SK-N-SH (cell line): Measurements from ENCODE around the gene DCUN1D1. TPM values are rescaled to one million over a fixed set of nuclear protein-coding genes. Genes with fewer than 3 reads are reported as not detected.

Experiments used
- CTCF ChIA-PET: fragments of 300-600, 350-600 bp; formaldehyde crosslinking; extraction: SDS; loops from one replicate; lab custom pipeline; 2021; lab: Yijun Ruan, JAX
- POLR2A ChIA-PET: fragments of 350-600 bp; sonication (Branson Sonifier 250); formaldehyde crosslinking; extraction: SDS; loops from one replicate; lab custom pipeline; 2020; ENCODE audit warnings: antibody characterized with exemption, inconsistent platforms; lab: Yijun Ruan, JAX
- DNase-seq: peaks from one replicate; pipeline ENCODE4 v3.0.0; 2012
- H2AFZ ChIP-seq: fragments of 200-600 bp; sonication (generic); 2 replicates; pipeline ENCODE4 v1.8.1; 2016; ENCODE audit warnings: antibody characterized with exemption, mild to moderate bottlenecking, low read depth
- H3F3A ChIP-seq: fragments of 200-600 bp; sonication (generic); replicated peaks from 2 replicates; pipeline ENCODE3; 2016; ENCODE audit warnings: antibody characterized with exemption, mild to moderate bottlenecking; ENCODE audit not compliant: insufficient read depth
- H3K27ac ChIP-seq, 2 experiments: fragments of 200-500 bp in 1 of 2; fragments of 200-600 bp in 1 of 2; sonication (Bioruptor generic) in 1 of 2; sonication (generic), shearing (Covaris generic) in 1 of 2; 2 replicates each; pipeline versions ENCODE4 v1.5.1 to v1.6.1; 2014 to 2016; ENCODE audit warnings: low read depth in 2 of 2, inconsistent platforms in 1 of 2, low read length in 1 of 2, mild to moderate bottlenecking in 1 of 2, mixed read lengths in 1 of 2
- H3K27me3 ChIP-seq: fragments of 200-600 bp; sonication (generic), shearing (Covaris generic); 2 replicates; pipeline ENCODE4 v1.6.1; 2016; ENCODE audit warnings: mixed run types; ENCODE audit not compliant: insufficient read depth
- H3K36me3 ChIP-seq, 2 experiments: fragments of 200-500 bp in 1 of 2; fragments of 200-600 bp in 1 of 2; sonication (Bioruptor generic) in 1 of 2; sonication (generic) in 1 of 2; replicated peaks in 1 of 2; 2 replicates each; pipeline versions ENCODE3 to v1.5.1; 2014 to 2016; ENCODE audit warnings: low read length in 1 of 2, mild to moderate bottlenecking in 1 of 2; ENCODE audit not compliant: insufficient read depth in 2 of 2, control insufficient read depth in 1 of 2
- H3K4me1 ChIP-seq, 2 experiments: fragments of 200-500 bp in 1 of 2; fragments of 200-600 bp in 1 of 2; sonication (Bioruptor generic) in 1 of 2; sonication (generic), shearing (Covaris generic) in 1 of 2; 2 replicates each; pipeline versions ENCODE4 v1.5.1 to v1.6.1; 2014 to 2016; ENCODE audit warnings: low read depth in 1 of 2, low read length in 1 of 2, mixed run types in 1 of 2; ENCODE audit not compliant: insufficient read depth in 2 of 2, control insufficient read depth in 1 of 2
- H3K4me2 ChIP-seq: fragments of 200-600 bp; sonication (generic), shearing (Covaris generic); 2 replicates; pipeline ENCODE4 v1.6.1; 2017; ENCODE audit warnings: mixed run types
- H3K4me3 ChIP-seq, 2 experiments: fragments of 200-500 bp in 1 of 2; fragments of 200-600 bp in 1 of 2; sonication (Bioruptor generic) in 1 of 2; sonication (generic), shearing (Covaris generic) in 1 of 2; 2 replicates each; pipeline versions ENCODE4 v1.5.1 to v1.8.1; 2014 to 2016; ENCODE audit warnings: low read depth in 2 of 2, inconsistent platforms in 1 of 2, low read length in 1 of 2, mild to moderate bottlenecking in 1 of 2, mixed read lengths in 1 of 2, moderate library complexity in 1 of 2
- H3K79me2 ChIP-seq: fragments of 200-600 bp; sonication (generic); 2 replicates; pipeline ENCODE4 v1.8.1; 2017; ENCODE audit warnings: mild to moderate bottlenecking; ENCODE audit not compliant: insufficient read depth
- H3K9ac ChIP-seq: fragments of 200-600 bp; sonication (generic); 2 replicates; pipeline ENCODE4 v1.6.1; 2017; ENCODE audit warnings: mixed run types
- H3K9me2 ChIP-seq: fragments of 200-600 bp; sonication (generic); 2 replicates; pipeline ENCODE4 v1.6.1; 2017; ENCODE audit warnings: mixed run types
- H3K9me3 ChIP-seq: fragments of 200-600 bp; sonication (generic); 2 replicates; pipeline ENCODE4 v1.6.1; 2017; ENCODE audit warnings: mixed run types, mild to moderate bottlenecking, moderate library complexity
- H4K20me1 ChIP-seq: fragments of 200-600 bp; sonication (generic); 2 replicates; pipeline ENCODE4 v1.6.1; 2017; ENCODE audit warnings: mild to moderate bottlenecking, mixed run types; ENCODE audit not compliant: insufficient read depth
- EP300 ChIP-seq, 2 experiments: IDR thresholded peaks; 2 replicates each; pipeline versions ENCODE4 v1.4.0 to v1.6.1; 2012; ENCODE audit warnings: borderline replicate concordance in 1 of 2, low read depth in 1 of 2, low read length in 1 of 2
- FOSL2 ChIP-seq: IDR thresholded peaks from 2 replicates; pipeline ENCODE4 v1.4.0; 2012; ENCODE audit warnings: low read depth, mild to moderate bottlenecking, moderate library complexity, borderline replicate concordance
- FOXJ3 ChIP-seq: sonication (generic); formaldehyde crosslinking; IDR thresholded peaks from 2 replicates; pipeline ENCODE4 v1.5.1; 2020; ENCODE audit warnings: mild to moderate bottlenecking, missing genetic modification reagents
- MEF2A ChIP-seq: IDR thresholded peaks from 2 replicates; pipeline ENCODE4 v1.4.0; 2012; ENCODE audit warnings: low read depth, borderline replicate concordance
- MXI1 ChIP-seq: IDR thresholded peaks from 2 replicates; pipeline ENCODE4 v1.6.1; 2012; ENCODE audit warnings: mild to moderate bottlenecking, low read depth, low read length, improper control_type of control experiment
- NRF1 ChIP-seq: IDR thresholded peaks from 2 replicates; pipeline ENCODE4 v1.6.1; 2012; ENCODE audit warnings: low read depth, mild to moderate bottlenecking, low read length
- POLR2AphosphoS5 ChIP-seq: IDR thresholded peaks from 2 replicates; pipeline ENCODE4 v1.6.1; 2012; ENCODE audit warnings: low read depth, low read length
- RXRA ChIP-seq: IDR thresholded peaks from 2 replicates; pipeline ENCODE4 v1.4.0; 2012; ENCODE audit warnings: low read depth, mild to moderate bottlenecking, borderline replicate concordance
- SMC3 ChIP-seq: IDR thresholded peaks from 2 replicates; pipeline ENCODE4 v1.6.1; 2012; ENCODE audit warnings: low read depth, low read length, improper control_type of control experiment
- TCF12 ChIP-seq: IDR thresholded peaks from 2 replicates; pipeline ENCODE4 v1.4.0; 2012
- TEAD4 ChIP-seq: IDR thresholded peaks from 2 replicates; pipeline ENCODE4 v1.4.0; 2012; ENCODE audit warnings: mild to moderate bottlenecking, borderline replicate concordance; ENCODE audit not compliant: insufficient read depth
- WGBS: methylation state at CpG from one replicate; pipeline ENCODE4 v1.1.6; 2017; ENCODE audit warnings: low lambda C conversion rate; 5-methylcytosine and 5-hydroxymethylcytosine counted together
- polyA plus RNA-seq, 3 experiments: library from polyadenylated mRNA; depleted of rRNA; stranded (reverse); fragments of >200 nt; gene quantifications; 2 replicates each; pipeline ENCODE4 v1.2.3, GENCODE V29; 2012
- TF ChIP-seq, protein P1 (sequence below): IDR thresholded peaks from 2 replicates; pipeline ENCODE4; 2012
- TF ChIP-seq, protein P2 (sequence below): fragments of 150-350 bp; IDR thresholded peaks from 2 replicates; pipeline ENCODE4 v1.6.1; 2017; ENCODE audit warnings: antibody characterized with exemption, low read length, low read depth, borderline replicate concordance
- TF ChIP-seq, protein P3 (sequence below): fragments of 150-350 bp; IDR thresholded peaks from 2 replicates; pipeline ENCODE4 v1.6.1; 2016; ENCODE audit warnings: mild to moderate bottlenecking, low read depth, low read length

DCUN1D1 gene
- polyA plus RNA-seq, 1 of the 3 experiments (the other 2 are of a cell fraction) = 4.5 TPM

DNA sequence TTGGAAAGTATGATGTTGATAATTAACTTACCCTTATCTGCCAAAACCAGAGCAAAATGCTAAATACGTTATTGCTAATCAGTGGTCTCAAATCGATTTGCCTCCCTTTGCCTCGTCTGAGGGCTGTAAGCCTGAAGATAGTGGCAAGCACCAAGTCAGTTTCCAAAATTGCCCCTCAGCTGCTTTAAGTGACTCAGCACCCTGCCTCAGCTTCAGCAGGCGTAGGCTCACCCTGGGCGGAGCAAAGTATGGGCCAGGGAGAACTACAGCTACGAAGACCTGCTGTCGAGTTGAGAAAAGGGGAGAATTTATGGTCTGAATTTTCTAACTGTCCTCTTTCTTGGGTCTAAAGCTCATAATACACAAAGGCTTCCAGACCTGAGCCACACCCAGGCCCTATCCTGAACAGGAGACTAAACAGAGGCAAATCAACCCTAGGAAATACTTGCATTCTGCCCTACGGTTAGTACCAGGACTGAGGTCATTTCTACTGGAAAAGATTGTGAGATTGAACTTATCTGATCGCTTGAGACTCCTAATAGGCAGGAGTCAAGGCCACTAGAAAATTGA is 59.7 kb downstream of the DCUN1D1 start:
- no peak for TF ChIP-seq MEF2A
- no peak for TF ChIP-seq POLR2AphosphoS5
- no peak for TF ChIP-seq EP300 (IDR thresholded peaks at IDR 0.05; ENCODE audit: borderline replicate concordance in 1 of 2, low read depth in 1 of 2, low read length in 1 of 2)
- TF ChIP-seq, protein P1, sequence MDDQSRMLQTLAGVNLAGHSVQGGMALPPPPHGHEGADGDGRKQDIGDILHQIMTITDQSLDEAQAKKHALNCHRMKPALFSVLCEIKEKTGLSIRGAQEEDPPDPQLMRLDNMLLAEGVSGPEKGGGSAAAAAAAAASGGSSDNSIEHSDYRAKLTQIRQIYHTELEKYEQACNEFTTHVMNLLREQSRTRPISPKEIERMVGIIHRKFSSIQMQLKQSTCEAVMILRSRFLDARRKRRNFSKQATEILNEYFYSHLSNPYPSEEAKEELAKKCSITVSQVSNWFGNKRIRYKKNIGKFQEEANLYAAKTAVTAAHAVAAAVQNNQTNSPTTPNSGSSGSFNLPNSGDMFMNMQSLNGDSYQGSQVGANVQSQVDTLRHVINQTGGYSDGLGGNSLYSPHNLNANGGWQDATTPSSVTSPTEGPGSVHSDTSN = no peak
- TF ChIP-seq TEAD4 = no peak
- TF ChIP-seq MXI1 = no peak
- TF ChIP-seq, protein P2, sequence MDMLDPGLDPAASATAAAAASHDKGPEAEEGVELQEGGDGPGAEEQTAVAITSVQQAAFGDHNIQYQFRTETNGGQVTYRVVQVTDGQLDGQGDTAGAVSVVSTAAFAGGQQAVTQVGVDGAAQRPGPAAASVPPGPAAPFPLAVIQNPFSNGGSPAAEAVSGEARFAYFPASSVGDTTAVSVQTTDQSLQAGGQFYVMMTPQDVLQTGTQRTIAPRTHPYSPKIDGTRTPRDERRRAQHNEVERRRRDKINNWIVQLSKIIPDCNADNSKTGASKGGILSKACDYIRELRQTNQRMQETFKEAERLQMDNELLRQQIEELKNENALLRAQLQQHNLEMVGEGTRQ = no peak
- no peak for TF ChIP-seq RXRA
- no peak for TF ChIP-seq TCF12
- TF ChIP-seq, protein P3, sequence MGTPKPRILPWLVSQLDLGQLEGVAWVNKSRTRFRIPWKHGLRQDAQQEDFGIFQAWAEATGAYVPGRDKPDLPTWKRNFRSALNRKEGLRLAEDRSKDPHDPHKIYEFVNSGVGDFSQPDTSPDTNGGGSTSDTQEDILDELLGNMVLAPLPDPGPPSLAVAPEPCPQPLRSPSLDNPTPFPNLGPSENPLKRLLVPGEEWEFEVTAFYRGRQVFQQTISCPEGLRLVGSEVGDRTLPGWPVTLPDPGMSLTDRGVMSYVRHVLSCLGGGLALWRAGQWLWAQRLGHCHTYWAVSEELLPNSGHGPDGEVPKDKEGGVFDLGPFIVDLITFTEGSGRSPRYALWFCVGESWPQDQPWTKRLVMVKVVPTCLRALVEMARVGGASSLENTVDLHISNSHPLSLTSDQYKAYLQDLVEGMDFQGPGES = no peak
- no peak overlapping the region for H3K9ac ChIP-seq
- H3K79me2 ChIP-seq = no peaks in the 10 kb centered on the region
- no peaks in the 10 kb centered on the region for H3K27me3 ChIP-seq
- CTCF ChIA-PET = interaction anchor here (4.3 kb wide), 1 partner anchor 11 kb away, joined by 24 read pairs; no protein-coding TSS in a partner anchor
- no peaks in the 10 kb centered on the region for H4K20me1 ChIP-seq
- peaks cover 0 to 5% of the 10 kb centered on the region in 2 experiments; a peak in 2 of 4 replicates for H3K4me1 ChIP-seq
- 66% methylated on average over 9 of the region's 9 CpGs for WGBS
- H3K4me3 ChIP-seq = no peak overlapping the region
- H2AFZ ChIP-seq = no peak overlapping the region
- no peak overlapping the region for H3K4me2 ChIP-seq
- H3F3A ChIP-seq = no peaks in the 10 kb centered on the region
- no peaks in the 10 kb centered on the region for H3K9me2 ChIP-seq
- peaks cover 18 to 19% of the 10 kb centered on the region in 2 experiments for H3K36me3 ChIP-seq
- no peak overlapping the region for H3K27ac ChIP-seq
- POLR2A ChIA-PET = no interaction called here
- H3K9me3 ChIP-seq = no peaks in the 10 kb centered on the region
- no peak for DNase-seq

DNA sequence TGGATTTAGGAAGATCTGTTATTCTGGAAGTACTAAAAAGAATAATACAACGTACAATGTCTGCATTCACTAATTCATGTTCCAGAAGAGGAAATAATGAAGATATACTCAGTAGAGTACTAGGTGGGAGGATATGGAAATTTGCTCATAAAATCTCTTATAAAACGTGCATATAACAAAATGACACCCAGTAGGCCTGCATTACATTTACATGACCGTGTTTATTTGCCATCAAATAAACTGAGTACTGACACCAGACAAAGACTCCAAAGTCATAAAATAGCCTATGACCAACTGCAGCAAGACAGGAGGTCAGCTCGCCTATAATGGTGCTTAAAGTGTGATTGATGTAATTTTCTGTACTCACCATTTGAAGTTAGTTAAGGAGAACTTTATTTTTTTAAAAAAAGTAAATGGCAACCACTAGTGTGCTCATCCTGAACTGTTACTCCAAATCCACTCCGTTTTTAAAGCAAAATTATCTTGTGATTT is 60.4 kb downstream of the DCUN1D1 start:
- ChIA-PET POLR2A (no interaction called here), CTCF (interaction anchor here (4.3 kb wide), 1 partner anchor 10 kb away, joined by 24 read pairs; no protein-coding TSS in a partner anchor)
- H4K20me1 ChIP-seq = no peaks in the 10 kb centered on the region
- H3K4me2 ChIP-seq = no peak overlapping the region
- TF ChIP-seq SMC3 (no peak), NRF1 (no peak), MXI1 (no peak), FOXJ3 (no peak), FOSL2 (no peak)
- H3K27ac ChIP-seq = no peak overlapping the region
- 86% methylated on average over 5 of the region's 5 CpGs for WGBS
- H2AFZ ChIP-seq = no peak overlapping the region
- DNase-seq = no peak
- H3K9me3 ChIP-seq = no peaks in the 10 kb centered on the region
- no peaks in the 10 kb centered on the region for H3K27me3 ChIP-seq
- no peaks in the 10 kb centered on the region for H3K79me2 ChIP-seq
- peaks cover 23 to 24% of the 10 kb centered on the region in 2 experiments for H3K36me3 ChIP-seq
- no peaks in the 10 kb centered on the region for H3K9me2 ChIP-seq
- H3F3A ChIP-seq = no peaks in the 10 kb centered on the region
- H3K4me1 ChIP-seq = peaks cover 0 to 5% of the 10 kb centered on the region in 2 experiments; a peak in 2 of 4 replicates
- no peak overlapping the region for H3K9ac ChIP-seq
- H3K4me3 ChIP-seq = no peak overlapping the region
